ENCODE measurements around the gene RGSL1. TPM values are rescaled to one million over a fixed set of nuclear protein-coding genes. Genes with fewer than 3 reads are reported as not detected.

RGSL1 gene
- total and polyA plus RNA-seq, 2 of the 8 experiments (the other 6 are each of a cell fraction or from before 2014, with no cell fraction given) = not detected

DNA sequence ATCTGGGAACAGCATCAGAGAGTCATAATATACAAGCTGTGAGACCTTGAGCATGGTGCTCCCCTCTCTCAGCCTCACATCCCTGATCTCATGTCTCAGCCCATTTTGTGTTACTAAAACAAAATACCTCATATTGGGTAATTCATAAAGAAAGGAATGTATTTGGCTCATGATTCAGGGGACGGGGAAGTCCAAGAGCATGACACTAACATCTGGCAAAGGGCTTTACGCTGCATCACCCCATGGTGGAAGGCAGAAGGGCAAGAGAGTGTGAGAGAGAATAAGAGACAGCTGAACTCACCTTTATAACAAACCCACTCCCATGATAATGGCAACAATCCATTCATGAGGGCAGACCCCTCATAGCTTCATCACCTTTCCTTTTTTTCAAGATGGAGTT, 102.6 kb downstream of the RGSL1 start (continued):
- TF ChIP-seq, protein P1, sequence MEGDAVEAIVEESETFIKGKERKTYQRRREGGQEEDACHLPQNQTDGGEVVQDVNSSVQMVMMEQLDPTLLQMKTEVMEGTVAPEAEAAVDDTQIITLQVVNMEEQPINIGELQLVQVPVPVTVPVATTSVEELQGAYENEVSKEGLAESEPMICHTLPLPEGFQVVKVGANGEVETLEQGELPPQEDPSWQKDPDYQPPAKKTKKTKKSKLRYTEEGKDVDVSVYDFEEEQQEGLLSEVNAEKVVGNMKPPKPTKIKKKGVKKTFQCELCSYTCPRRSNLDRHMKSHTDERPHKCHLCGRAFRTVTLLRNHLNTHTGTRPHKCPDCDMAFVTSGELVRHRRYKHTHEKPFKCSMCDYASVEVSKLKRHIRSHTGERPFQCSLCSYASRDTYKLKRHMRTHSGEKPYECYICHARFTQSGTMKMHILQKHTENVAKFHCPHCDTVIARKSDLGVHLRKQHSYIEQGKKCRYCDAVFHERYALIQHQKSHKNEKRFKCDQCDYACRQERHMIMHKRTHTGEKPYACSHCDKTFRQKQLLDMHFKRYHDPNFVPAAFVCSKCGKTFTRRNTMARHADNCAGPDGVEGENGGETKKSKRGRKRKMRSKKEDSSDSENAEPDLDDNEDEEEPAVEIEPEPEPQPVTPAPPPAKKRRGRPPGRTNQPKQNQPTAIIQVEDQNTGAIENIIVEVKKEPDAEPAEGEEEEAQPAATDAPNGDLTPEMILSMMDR (IDR thresholded peaks at IDR 0.05; ENCODE audit: control extremely low read depth in 1 of 3, insufficient read depth in 1 of 3, low read depth in 1 of 3, low read length in 3 of 3) = no peak
- TF ChIP-seq MAFK (IDR thresholded peaks at IDR 0.05; ENCODE audit: low read depth, low read length) (no peak), CTBP2 (IDR thresholded peaks at IDR 0.05; ENCODE audit: borderline replicate concordance, insufficient read depth, insufficient read length, low read length) (no peak)

All from H1 (cell line).